GM12801 (cell line): ENCODE data around the gene ARL5C.

Source experiments
- TF ChIP-seq, protein P1 (sequence below): IDR thresholded peaks from one replicate; pipeline ENCODE4 v1.5.1; 2011; ENCODE audit warnings: control low read depth; ENCODE audit not compliant: insufficient read length; ENCODE audit errors: extremely low read depth

The ARL5C gene

DNA sequence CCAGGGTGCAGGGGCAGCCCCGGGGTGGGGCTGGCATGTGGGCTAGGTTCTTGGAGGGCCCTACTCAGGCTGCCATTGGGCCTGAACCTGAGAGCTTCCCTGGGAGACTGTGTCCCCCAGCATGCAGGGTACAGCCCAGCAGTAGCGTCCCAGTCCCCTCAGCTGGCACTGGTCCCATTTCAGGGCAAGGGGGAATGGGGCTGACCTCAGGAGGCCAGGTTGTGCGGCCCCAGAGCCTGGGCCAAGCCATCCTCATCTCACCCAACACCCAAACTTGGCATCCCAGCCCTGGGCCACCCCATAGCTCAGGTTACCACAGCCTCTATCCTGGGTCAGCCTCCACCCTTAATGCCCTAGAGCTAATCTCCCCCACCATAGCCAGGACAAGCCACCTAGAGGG, 20.8 kb downstream of the ARL5C start:
- TF ChIP-seq, protein P1, sequence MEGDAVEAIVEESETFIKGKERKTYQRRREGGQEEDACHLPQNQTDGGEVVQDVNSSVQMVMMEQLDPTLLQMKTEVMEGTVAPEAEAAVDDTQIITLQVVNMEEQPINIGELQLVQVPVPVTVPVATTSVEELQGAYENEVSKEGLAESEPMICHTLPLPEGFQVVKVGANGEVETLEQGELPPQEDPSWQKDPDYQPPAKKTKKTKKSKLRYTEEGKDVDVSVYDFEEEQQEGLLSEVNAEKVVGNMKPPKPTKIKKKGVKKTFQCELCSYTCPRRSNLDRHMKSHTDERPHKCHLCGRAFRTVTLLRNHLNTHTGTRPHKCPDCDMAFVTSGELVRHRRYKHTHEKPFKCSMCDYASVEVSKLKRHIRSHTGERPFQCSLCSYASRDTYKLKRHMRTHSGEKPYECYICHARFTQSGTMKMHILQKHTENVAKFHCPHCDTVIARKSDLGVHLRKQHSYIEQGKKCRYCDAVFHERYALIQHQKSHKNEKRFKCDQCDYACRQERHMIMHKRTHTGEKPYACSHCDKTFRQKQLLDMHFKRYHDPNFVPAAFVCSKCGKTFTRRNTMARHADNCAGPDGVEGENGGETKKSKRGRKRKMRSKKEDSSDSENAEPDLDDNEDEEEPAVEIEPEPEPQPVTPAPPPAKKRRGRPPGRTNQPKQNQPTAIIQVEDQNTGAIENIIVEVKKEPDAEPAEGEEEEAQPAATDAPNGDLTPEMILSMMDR = no peak

GRCh38 chr17:39144416-39144840, 21.5 kb downstream of the ARL5C start:
- TF ChIP-seq, protein P1 = no peak

- TF ChIP-seq, protein P1 = no peak
Observed at GRCh38 chr17:39143552-39144093, 22.3 kb downstream of the ARL5C start.

GRCh38 chr17:39141915-39142664, 23.9 kb downstream of the ARL5C start:
- TF ChIP-seq, protein P1 = no peak

DNA sequence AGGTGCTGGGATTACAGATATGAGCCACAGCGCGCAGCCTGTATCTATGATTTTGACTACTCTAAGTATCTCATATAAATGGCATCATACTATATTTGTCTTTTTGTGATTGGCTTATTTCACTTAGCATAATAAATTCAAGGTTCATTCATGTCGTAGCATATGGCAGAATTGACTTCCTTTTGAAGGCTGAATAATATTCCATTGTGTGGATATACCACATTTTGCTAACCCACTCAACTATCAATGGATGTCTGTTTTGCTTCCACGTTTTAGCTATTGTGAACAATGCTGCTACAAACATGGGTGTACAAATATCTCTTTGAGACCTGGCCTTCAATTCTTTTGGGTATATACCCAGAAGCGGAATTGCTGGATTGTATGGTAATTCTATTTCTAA, 24.7 kb downstream of the ARL5C start:
- TF ChIP-seq, protein P1 = no peak

GRCh38 chr17:39139561-39139960, 26.4 kb downstream of the ARL5C start:
- TF ChIP-seq, protein P1 = no peak

GRCh38 chr17:39139161-39139511, 26.8 kb downstream of the ARL5C start:
- TF ChIP-seq, protein P1 = no peak
